MM.1S (cell line): Measurements from ENCODE around the gene PNPLA7.

Experiments
- EZH2 ChIP-seq: fragments of 300-600 bp; sonication (generic); optimal IDR thresholded peaks from 2 replicates; pipeline ENCODE3; 2017; ENCODE audit warnings: low read depth, mild to moderate bottlenecking, antibody characterized with exemption, low read length, mixed read lengths
- TF ChIP-seq, protein P1 (sequence below): fragments of 300-600 bp; sonication (generic); IDR thresholded peaks from 2 replicates; pipeline ENCODE4 v1.5.1; 2016; ENCODE audit warnings: antibody characterized with exemption, low read length, mixed read lengths

DNA sequence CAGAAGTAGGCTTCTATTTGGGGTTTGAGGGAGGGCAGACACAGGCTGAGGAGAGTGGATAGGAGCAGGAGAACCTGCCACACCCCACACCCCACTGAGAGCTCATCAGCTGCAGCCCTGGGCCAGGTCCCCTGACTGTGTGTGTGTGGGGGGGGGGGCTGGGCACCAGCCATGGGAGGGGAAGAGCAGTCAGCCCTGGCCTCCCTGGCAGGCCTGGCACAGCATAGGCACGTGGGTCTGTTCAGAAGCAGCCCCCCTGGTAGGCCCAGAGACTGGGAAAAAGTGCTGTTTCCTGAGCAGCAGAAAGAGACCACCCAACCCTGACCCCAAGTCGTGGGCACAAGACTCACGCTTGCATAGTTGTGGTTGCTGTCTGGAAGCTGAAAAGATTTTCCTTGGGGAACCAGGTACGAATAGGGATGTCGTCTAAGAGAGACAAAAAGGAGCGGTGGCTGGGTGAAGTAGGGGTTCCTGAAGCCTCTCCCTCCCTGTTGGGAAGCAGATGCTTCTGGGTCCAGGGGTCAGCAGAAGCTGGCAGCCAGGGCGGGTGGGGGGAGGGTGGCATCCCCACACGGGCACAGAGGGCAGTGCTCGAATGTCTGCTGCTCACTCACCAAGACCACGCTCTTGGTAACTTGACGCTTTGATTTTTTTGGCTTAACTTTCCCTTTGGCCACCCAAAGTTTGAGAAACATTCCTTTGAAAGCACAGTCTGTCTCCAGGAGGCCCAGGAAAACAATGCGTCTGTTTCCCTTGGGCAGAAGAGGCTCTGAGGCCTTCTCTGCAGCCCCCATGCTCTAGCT lies 93.9 kb downstream of the PNPLA7 start:
- TF ChIP-seq, protein P1, sequence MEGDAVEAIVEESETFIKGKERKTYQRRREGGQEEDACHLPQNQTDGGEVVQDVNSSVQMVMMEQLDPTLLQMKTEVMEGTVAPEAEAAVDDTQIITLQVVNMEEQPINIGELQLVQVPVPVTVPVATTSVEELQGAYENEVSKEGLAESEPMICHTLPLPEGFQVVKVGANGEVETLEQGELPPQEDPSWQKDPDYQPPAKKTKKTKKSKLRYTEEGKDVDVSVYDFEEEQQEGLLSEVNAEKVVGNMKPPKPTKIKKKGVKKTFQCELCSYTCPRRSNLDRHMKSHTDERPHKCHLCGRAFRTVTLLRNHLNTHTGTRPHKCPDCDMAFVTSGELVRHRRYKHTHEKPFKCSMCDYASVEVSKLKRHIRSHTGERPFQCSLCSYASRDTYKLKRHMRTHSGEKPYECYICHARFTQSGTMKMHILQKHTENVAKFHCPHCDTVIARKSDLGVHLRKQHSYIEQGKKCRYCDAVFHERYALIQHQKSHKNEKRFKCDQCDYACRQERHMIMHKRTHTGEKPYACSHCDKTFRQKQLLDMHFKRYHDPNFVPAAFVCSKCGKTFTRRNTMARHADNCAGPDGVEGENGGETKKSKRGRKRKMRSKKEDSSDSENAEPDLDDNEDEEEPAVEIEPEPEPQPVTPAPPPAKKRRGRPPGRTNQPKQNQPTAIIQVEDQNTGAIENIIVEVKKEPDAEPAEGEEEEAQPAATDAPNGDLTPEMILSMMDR = no peak
- TF ChIP-seq EZH2 = no peak
